Activated naive CD4-positive, alpha-beta T cell treated with anti-CD3 and anti-CD28 coated beads, Interleukin-2, amount 50 U/mL, for 16 hours (primary cell): Measurements from ENCODE around the gene CD3E.
A peak's percentile ranks its signal among the peaks of the same experiment; 100 is the strongest.

Source experiments
- DNase-seq: peaks from one replicate; pipeline ENCODE4 v3.0.0-alpha.2; 2020

The CD3E gene

DNA sequence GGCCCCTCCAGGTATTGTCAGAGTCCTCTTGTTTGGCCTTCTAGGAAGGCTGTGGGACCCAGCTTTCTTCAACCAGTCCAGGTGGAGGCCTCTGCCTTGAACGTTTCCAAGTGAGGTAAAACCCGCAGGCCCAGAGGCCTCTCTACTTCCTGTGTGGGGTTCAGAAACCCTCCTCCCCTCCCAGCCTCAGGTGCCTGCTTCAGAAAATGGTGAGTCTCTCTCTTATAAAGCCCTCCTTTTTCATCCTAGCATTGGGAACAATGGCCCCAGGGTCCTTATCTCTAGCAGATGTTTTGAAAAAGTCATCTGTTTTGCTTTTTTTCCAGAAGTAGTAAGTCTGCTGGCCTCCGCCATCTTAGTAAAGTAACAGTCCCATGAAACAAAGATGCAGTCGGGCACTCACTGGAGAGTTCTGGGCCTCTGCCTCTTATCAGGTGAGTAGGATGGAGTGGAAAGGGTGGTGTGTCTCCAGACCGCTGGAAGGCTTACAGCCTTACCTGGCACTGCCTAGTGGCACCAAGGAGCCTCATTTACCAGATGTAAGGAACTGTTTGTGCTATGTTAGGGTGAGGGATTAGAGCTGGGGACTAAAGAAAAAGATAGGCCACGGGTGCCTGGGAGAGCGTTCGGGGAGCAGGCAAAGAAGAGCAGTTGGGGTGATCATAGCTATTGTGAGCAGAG lies at the start of gene CD3E:
CD3E (plus strand) TSS at position 163 of the 681 bp plus-strand sequence; CDS start at position 386, 223 bp downstream.
- peak; percentile 69 for DNase-seq

DNA sequence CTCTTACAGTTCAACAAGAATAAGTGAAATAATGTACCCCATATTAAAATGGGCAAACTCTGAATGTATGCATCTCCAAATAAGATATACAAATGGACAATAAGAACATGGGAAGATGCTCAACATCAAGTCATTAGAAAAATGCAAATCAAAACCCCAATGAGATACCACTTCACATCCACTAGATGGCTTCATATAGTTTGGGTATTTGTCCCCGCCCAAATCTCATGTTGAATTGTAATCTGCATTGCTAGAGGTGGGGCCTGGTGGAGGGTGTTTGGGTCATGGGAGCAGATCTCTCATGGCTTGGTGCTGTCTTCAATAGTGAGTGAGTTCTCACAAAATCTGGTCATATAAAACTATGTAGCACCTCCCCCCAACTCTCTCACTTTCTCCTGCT lies 46.1 kb upstream of the CD3E start:
- DNase-seq = no peak

DNA sequence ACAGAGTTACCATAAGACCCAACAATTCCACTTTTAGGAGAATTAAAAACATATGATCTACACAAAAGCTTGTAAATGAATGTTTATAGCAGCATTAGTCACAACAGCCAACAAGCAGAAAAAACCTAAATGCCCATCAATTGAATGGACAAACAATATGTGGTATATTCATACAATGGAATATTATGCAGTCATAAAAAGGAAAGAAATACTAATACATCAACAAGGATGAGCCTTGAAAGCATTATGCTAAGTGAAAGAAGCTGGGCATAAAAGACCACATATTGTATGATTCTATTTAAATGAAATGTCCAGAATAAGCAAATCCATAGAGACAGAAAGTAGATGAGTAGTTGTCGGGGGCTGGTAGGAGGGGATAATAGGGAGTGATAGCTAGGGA lies 45.4 kb upstream of the CD3E start:
- no peak for DNase-seq

DNA sequence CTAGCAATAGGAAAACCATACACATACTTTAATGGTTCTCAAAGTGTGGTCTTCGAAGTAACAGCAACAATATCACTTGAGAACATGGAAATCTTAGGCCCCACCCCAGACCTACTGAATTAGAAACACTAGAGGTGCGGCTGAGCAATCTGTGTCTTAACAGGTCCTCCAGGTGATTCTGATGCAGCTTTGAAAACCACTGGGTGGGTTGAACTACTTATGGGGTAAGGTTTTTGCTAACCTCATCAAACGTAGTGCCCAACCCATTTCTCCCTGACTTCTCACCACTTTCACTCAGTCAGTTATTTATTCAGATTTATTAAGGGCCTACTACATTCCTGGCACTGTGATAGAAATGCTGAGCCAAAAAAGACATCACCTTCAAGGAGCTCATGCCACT lies 44.2 kb upstream of the CD3E start:
- no peak for DNase-seq

DNA sequence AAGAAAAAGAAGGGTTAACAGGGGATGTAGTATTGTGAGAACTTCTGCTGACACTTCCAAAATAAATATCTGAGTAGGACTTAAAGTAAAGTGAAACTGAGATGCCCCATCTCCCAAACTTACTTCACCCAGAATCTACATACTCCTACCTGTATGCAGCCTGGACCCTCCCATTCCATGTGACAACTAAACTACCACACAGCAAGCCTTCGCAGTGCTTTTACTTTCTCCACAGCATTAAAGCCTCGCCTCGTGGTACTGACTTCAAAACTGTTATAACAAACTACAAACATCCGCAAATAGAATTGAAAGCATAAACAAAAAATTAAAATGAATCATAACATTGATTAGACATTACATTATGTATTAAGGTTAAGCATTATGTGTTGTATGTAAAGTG lies 41.4 kb upstream of the CD3E start:
- no peak for DNase-seq

DNA sequence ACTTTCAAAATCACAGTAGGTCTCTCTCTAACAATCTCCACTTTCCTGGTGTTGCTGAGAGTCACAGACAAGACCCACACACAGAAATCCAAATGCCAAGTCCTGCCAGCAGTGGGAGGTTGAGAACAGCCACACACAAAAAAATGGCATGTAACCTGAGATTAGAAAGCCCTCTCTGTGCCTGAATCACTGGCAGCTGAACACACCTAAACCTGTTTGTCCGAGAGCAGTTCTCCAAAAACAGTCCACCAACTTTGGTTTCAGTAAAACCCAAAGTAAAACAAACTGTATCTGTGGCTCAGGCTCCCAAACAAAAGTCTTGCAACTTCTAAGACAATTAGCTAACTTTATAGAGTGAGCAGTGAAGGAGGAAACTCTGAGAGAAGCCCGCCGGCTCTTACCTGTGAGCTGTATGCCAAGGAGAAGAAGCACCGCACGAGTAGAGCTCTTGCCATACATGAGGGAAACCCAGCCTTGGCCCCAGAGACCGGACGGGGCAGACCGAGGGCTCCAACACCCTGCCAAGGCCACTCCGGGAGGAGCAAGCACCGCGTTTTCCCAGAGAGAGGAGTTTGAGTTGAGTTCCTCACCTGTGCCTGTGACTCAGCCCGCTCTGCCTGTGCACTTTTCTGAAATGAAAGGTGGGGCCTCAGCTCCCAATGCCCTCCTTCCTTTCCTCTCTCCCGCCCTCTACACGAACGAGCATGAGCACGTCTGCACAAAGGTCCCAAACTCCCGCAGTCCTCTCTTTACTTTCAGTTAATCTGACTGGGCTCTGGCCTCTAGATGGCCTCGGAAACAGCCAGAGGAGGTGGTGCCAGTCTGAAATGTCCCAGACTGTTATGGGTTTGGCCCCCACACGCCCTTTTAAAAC lies 40.6 kb upstream of the CD3E start, which contains the start of gene MPZL2:
MPZL2 (minus strand) TSS at position 603 of the 874 bp plus-strand sequence; CDS start at position 459, 144 bp downstream.
- peak; percentile 47 for DNase-seq

DNA sequence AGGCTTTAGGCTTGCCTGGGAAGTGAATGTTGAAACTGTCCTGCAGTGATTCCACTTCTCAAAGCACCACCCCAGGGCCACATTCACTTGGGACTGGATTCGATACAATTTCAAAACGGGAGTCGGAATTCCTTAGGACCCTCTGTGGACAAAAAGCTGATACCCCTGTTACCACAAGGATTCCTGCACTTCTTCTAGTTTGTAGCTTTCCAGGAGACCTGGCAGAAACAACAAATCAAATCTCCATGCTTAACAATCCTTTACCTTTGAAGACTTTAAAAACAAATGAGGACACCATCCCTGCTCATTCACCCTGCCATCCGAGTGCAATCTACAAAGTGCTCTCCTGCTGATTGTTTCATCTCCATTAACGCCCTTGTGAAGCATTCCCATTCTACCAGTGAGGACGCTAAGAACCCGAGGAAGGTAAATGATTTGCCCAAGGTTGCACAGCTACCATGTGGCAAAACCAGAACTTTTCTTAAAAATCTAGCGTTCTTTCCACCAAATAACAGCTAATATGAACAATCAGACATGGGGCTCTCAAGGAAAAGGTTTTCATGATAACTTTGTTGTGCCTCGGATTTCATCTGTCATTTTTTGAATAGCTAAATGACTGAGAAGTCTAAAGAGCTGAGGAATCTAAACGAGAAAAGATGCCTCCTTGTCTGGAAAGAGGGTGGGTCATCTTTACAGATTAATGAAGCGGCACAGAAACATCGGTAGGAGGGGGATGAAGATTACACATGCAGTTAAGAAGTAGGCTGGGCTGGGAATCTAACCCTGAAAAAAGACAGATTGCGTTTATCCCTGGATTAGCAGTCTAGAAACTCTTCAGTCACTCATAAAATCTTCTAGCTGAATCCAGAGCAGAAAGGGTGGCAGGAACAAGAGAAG lies 39.7 kb upstream of the CD3E start:
- no peak for DNase-seq

DNA sequence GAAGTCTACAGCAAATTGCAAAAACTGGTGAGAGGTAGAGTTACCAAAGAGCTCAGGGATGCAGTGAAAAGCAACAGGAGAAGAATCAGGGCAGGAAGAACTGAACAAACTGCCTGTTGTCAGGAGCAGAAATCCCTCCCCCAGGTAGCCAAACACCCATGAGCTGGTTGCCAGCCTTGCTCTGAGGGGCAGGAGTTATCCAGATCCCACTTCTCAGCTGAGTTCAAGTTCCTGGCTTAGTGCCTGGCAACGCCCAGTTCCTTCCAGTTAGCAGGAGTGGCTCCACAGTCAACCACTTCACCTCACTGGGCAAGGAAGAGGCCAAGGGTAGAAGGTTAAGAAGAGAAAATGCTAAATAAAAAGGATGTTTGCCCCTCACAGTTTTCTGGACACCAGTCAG lies 38.6 kb upstream of the CD3E start:
- no peak for DNase-seq

DNA sequence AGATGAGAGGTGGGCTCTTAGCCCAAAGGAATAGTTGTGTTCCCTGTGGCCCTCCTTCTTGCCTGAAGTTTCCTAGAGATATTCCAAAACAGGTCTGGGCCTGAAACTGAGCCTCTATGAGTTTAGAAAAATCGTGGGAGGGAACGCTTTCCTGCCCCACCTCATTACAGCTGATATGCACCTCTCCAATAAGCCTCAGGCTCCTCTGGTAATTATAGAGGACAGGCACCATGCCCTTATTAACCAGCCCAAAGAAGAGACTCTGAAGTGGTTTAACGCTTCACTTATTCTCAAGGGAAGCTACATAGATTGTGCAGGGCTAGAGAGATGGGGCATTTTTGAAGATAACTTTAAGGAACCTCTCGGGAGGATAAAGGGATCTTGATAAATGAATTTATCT lies 37.0 kb upstream of the CD3E start:
- DNase-seq = no peak

DNA sequence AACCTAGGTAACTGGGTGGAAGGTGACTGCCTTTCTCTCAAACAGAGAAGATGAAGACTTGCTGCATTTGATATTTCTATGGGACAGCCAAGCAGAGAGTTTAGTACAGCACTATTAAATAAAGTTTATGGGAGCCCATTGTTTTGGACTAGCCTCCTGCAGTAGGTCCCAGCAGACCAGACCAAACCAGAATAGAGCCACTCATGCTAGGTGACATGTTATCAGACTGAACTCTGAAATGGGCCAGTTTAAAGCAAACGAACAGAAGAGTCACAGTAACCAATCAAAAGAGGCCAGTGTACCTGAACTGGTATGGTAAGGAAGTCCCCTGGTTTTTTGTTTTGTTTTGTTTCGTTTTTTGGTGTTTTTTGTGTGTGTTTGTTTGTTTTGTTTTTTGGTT lies 32.5 kb upstream of the CD3E start:
- no peak for DNase-seq

DNA sequence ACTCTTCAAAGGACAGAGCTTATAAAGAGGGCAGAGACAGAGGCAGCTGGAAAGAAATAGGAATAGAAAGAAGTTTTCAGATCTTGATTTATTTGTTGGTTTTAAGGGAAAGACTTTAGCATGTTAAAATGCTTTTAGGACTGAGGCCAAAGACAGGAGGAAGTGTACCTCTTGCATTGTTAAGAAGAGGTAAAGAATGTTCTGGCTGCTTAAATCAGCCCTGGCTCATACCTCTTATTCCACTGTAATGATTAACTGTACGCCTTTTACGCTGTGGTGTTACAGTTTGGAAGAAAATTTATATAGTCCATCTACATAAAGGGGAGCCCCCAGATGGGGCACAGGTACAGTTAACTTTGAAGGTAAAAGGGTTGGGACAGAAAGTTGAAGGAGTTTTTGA lies 30.3 kb upstream of the CD3E start:
- no peak for DNase-seq

DNA sequence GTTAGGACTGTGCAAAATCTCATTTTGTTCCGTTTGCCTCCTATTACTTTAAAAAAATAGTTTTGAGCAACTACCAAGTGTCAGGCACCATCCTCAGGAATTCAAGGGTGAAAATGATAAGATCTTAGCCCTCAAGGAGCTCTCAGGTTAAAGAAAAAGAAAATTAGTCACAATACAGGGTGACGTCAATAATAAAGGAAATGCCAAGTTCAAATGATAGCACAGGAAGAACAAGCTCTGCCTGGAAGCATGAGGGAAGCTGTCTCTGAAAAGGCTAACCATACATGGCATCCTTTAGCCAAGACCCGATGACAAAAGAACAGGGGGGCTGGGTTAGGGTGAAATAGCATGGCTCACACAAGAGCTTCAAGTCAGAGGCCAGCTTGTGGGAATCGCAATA lies 29.4 kb upstream of the CD3E start:
- no peak for DNase-seq

DNA sequence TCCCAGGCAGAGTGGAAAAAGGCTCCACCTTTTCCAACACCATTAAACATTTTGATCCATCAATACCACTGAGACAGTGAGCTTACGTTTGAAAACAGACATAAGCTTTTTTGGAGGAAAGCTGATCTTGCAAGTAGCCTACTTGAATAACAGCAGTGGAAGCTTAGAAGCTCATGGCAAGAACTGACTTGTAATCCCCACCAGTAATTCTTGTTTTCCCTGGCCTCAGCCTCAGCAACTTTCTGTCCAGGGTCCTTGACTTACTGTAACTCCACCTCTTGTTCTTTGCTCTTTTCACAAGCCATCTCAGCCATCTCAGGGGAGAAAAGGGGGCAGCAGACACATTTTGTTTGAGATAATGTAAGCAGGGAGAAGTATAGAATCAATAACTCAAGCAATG lies 28.1 kb upstream of the CD3E start:
- DNase-seq = no peak

DNA sequence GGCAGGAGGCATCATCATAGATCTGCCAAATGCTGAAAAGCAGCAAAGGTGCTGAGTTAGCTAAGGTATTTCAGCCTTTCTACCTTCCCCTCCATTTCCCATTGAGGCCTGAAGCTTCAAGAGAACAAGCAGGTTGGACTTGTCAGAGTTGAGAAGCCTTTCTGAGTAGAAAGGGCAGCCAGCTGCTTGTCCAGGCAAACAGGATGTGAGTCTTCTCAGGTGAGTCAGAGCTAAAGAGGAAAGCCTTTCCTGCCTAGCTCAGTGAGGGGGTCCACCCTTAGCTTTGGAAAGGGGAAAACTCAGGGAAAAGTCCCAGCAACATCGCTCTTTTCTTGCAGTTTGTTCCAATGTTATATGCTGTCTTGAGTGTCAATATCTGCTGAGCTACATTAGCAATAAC lies 27.2 kb upstream of the CD3E start:
- DNase-seq = no peak

DNA sequence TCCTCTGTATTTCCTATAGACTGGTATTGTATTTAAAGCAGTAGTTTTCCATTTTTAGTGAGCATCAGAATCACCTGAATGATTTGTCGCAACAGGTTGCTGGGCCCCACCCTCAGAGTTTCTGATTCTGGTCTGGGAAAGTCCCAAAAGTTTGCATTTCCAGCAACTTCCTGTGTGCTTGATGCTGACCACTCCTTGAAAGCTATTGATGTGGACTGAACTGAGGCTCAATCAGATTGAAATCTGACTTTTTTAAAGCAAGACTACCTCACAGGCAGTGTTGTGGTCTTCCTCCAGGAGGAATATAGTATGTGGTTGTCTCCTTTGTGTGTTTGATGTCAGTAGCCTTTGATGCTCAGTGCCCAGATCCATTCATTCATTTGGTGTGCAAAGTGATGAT lies 23.2 kb upstream of the CD3E start:
- DNase-seq = no peak

DNA sequence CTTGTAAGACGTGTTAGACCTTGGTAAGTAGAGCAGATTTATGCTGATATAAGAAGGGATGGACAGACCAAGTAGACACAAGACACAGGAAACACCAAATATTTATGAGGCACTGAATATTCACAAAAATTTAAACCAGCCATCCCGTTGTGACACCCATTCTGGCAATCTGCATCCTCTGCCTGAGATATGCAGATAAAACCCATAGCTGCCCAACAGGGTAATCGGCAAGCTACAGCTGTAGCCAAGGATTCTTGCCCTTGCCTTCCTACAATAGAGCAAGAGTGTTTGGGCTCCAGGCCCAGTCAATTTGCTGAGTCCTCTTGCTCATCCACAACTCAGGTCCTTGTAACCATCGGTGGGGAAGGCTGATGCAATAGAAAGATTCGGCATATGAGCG lies 21.9 kb upstream of the CD3E start:
- DNase-seq = no peak

DNA sequence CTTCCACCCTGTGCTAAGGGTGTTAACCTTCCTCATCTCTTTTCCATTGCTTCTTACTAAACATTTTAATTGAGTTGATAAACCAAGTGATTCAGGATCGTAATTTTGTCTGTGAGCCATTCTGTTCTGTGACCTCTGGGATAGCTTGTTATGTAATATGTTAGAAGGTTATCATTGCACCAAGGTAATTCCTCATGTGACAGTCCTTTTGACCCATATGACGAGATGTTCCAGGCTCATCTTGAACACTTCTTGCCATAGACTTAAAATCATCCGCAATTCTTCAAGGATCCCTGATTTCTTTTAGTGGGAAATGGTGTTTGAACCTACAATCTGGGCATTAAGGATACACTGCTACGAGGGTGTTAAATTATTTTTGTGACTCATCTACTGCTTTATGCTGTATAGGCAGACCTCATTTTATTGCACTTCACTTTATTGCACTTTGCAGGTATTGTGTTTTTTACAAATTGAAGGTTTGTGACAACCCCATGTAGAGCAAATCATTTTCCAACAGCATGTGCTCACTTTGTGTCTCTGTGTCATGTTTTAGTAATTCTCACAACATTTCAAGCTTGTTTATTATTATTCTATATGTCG lies 21.4 kb upstream of the CD3E start:
- no peak for DNase-seq

DNA sequence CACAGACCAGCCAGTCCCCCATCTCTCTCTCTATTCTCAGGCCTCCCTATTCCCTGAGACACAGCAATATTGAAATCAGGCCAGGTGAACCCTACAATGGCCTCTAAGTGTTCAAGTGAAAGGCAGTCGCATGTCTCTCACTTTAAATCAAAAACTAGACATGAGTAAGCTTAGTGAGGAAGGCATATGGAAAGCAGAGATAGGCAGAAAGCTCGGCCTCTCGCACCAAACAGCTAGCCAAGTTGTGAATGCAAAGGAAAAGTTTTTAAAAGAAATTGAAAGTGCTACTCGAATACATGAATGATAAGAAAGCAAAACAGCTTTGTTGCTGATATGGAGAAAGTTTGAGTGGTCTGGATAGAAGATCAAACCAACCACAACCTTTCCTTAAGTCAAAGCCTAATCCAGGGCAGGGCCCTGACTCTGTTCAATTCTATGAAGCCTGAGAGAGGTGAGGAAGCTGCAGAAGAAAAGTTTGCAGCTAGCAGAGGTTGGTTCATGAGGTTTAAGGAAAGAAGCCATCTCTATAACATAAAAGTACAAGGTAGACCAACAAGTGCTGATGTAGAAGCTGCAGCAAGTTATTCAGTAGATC lies 20.7 kb upstream of the CD3E start:
- no peak for DNase-seq

DNA sequence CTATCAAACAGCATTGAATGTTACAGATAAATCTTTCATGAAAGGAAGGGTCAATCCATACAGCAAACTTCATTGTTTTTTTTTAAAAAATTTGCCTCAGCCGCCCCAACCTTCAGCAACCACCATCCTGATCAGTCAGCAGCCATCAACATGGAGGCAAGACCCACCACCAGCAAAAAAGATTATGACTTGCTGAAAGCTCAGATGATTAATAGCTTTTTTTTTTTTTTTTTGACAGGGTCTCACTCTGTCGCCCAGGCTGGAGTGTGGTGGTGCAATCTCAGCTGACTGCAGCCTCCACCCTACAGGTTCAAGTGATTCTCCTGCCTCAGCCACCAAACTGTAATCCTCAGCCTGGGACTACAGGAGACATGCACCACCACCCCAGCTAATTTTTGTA lies 18.0 kb upstream of the CD3E start:
- DNase-seq = no peak

DNA sequence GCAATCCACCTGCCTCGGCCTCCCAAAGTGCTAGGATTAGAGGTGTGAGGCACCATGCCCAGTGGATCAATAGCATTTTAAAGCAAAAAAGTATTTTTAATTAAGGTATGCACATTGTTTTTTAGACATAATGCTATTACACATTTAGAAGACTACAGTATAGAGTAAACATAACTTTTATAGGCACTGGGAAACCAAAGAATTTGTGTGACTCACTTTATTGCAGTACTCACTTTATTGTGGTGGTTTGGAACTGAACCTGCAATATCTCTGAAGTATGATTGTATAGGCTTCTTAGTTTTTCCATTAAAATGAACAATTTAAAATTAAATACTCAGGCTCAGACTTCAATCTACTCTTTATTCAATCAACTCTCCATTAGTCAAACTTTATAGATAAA lies 17.5 kb upstream of the CD3E start:
- no peak for DNase-seq

DNA sequence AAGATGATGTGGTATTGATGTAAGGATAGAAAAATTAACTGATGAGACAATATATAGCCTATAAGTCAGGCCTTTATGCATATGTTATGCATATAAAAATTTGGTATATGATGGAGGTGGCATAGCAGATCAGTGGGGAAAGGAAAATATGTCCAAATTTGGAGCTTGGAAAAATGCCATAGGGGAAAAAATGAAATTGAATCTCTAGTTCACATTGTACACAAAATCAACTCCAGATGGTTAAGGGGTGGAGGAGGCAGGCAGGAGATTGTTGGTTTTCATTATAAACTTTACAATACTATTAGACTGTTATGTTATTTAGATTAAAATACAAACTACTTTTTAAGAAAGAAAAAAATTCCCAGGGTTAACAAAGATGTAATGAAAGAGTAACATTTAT lies 15.1 kb upstream of the CD3E start:
- no peak for DNase-seq

DNA sequence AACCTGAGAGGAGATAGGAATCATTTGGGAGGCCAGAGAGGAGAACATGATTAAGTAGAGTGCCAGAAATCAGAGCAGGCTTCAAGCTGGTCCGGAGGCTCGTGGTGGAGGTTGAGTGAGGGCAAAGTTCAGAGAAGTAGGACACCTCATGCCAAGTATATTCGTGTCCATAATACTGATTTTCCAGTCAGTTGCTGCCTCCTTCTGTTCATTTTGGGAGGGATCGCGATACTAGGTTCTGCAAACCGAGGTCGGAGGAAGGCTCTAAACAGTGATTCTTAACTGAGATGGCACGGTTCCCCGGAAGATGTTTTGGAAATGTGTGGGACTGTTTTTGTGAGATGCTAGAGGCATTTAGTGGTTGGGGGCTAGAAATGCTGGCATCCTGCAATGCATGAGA lies 13.6 kb upstream of the CD3E start:
- peak; percentile 27 for DNase-seq
